ENCODE data around the gene LYZL2. TPM values are rescaled to one million over a fixed set of nuclear protein-coding genes. Genes with fewer than 3 reads are reported as not detected.

Gene LYZL2
- total RNA-seq, 1 experiment from 2014 or later = not detected

- ChIA-PET POLR2A (no interaction called here), CTCF (no interaction called here)
- no peaks in the 10 kb centered on the region for H3K9me2 ChIP-seq (ENCODE audit: insufficient read depth)
Observed at GRCh38 chr10:30586828-30587227, 42.7 kb downstream of the LYZL2 start.

More at GRCh38 chr10:30586828-30587227, 42.7 kb downstream of the LYZL2 start:
- intact Hi-C loops (cut with micrococcal nuclease) = no loop called here
- Histone ChIP-seq H4K20me1 (ENCODE audit: insufficient read depth) (no peaks in the 10 kb centered on the region), H3K36me3 (ENCODE audit: control insufficient read depth in 1 of 2, insufficient read depth in 2 of 2, low read length in 2 of 2) (no peaks in the 10 kb centered on the region), H3K9ac (ENCODE audit: low read length) (no peak overlapping the region), H3K27ac (ENCODE audit: low read depth, low read length) (no peak overlapping the region), H3K4me2 (ENCODE audit: low read length) (no peak overlapping the region), H2AFZ (ENCODE audit: low read depth, low read length, poor library complexity, severe bottlenecking) (no peak overlapping the region), H3K4me1 (ENCODE audit: control insufficient read depth in 1 of 2, insufficient read depth in 2 of 2, low read length in 2 of 2) (peaks cover 11 to 15% of the 10 kb centered on the region in 2 experiments; a peak in 3 of 4 replicates), H3K79me2 (ENCODE audit: insufficient read depth, low read length) (no peaks in the 10 kb centered on the region), H3K9me3 (ENCODE audit: control insufficient read depth in 1 of 2, insufficient read depth in 1 of 2, low read depth in 1 of 2, low read length in 2 of 2) (no peaks in the 10 kb centered on the region), H3K27me3 (ENCODE audit: insufficient read depth, low read length) (no peaks in the 10 kb centered on the region), H3K4me3 (replicated peaks in 1 of 2; ENCODE audit: low read depth in 1 of 2, low read length in 2 of 2) (no peak overlapping the region)
- TF ChIP-seq YY1 (IDR thresholded peaks at IDR 0.05; ENCODE audit: extremely low read depth, insufficient replicate concordance, low read depth, low read length) = no peak
- no peak for TF ChIP-seq JUND (IDR thresholded peaks at IDR 0.05)
- TF ChIP-seq SRF (IDR thresholded peaks at IDR 0.05; ENCODE audit: low read depth) = no peak
- TF ChIP-seq, protein P1, sequence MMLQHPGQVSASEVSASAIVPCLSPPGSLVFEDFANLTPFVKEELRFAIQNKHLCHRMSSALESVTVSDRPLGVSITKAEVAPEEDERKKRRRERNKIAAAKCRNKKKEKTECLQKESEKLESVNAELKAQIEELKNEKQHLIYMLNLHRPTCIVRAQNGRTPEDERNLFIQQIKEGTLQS (IDR thresholded peaks at IDR 0.05) = no peak
- no peak for TF ChIP-seq TCF7L2 (IDR thresholded peaks at IDR 0.05; ENCODE audit: borderline replicate concordance, extremely low read depth, insufficient read depth, insufficient read length)
- no peak for TF ChIP-seq ZFX (IDR thresholded peaks at IDR 0.05)
- no peak for TF ChIP-seq CBX3 (IDR thresholded peaks at IDR 0.05; ENCODE audit: low read depth)
- no peak for TF ChIP-seq POLR2AphosphoS5 (IDR thresholded peaks at IDR 0.05; ENCODE audit: low read depth, low read length)
- no peak for TF ChIP-seq EZH2 (IDR thresholded peaks at IDR 0.05)
- no peak for TF ChIP-seq FOSL1 (IDR thresholded peaks at IDR 0.05; ENCODE audit: low read depth)
- TF ChIP-seq RAD21 (IDR thresholded peaks at IDR 0.05; ENCODE audit: low read depth) = no peak
- TF ChIP-seq, protein P2, sequence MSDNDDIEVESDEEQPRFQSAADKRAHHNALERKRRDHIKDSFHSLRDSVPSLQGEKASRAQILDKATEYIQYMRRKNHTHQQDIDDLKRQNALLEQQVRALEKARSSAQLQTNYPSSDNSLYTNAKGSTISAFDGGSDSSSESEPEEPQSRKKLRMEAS (IDR thresholded peaks at IDR 0.05) = no peak
- TF ChIP-seq, protein P3, sequence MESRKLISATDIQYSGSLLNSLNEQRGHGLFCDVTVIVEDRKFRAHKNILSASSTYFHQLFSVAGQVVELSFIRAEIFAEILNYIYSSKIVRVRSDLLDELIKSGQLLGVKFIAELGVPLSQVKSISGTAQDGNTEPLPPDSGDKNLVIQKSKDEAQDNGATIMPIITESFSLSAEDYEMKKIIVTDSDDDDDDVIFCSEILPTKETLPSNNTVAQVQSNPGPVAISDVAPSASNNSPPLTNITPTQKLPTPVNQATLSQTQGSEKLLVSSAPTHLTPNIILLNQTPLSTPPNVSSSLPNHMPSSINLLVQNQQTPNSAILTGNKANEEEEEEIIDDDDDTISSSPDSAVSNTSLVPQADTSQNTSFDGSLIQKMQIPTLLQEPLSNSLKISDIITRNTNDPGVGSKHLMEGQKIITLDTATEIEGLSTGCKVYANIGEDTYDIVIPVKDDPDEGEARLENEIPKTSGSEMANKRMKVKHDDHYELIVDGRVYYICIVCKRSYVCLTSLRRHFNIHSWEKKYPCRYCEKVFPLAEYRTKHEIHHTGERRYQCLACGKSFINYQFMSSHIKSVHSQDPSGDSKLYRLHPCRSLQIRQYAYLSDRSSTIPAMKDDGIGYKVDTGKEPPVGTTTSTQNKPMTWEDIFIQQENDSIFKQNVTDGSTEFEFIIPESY (IDR thresholded peaks at IDR 0.05; ENCODE audit: extremely low read depth, insufficient replicate concordance, low read length) = no peak
- TF ChIP-seq SP1 (IDR thresholded peaks at IDR 0.05; ENCODE audit: low read depth) = no peak
- TF ChIP-seq SIN3A (IDR thresholded peaks at IDR 0.05; ENCODE audit: low read depth) = no peak
- DNase-seq (ENCODE audit: low read depth, low spot score) = no peak
- no TSS peak for BruUV-seq (replicated peaks)
- RAD21 ChIA-PET (ENCODE audit: low non-redundant PET in 1 of 2, low total read pairs in 2 of 2, uncharacterized antibody in 2 of 2, unreplicated experiment in 2 of 2) = no interaction called here
- ATAC-seq = no peak
